Retina (tissue), 1 donor: Measurements from ENCODE around the gene LRRTM3.
A peak's percentile ranks its signal among the peaks of the same experiment; 100 is the strongest.

Experiments used
- DNase-seq: peaks from one replicate; pipeline ENCODE4 v3.0.0-alpha.2; 2016

Gene LRRTM3

GRCh38 chr10:66925896-66926715 lies at the start of gene LRRTM3:
TSS of gene LRRTM3 (plus strand) at chr10:66926036.
- DNase-seq: peak; percentile 80

- no peak for DNase-seq
These were observed 48.5 kb upstream of the LRRTM3 start for GRCh38 chr10:66877361-66877760.

- no peak for DNase-seq
These were observed 45.5 kb upstream of the LRRTM3 start for GRCh38 chr10:66880292-66880691.

- no peak for DNase-seq
These were observed 45.0 kb upstream of the LRRTM3 start for GRCh38 chr10:66880826-66881225.

GRCh38 chr10:66881814-66882213 lies 44.0 kb upstream of the LRRTM3 start:
- DNase-seq: no peak

- DNase-seq: no peak
These were observed 43.6 kb upstream of the LRRTM3 start for GRCh38 chr10:66882271-66882670.

GRCh38 chr10:66886848-66887247 lies 39.0 kb upstream of the LRRTM3 start:
- no peak for DNase-seq

GRCh38 chr10:66888237-66888636 lies 37.6 kb upstream of the LRRTM3 start:
- DNase-seq: no peak

GRCh38 chr10:66892871-66893270 lies 33.0 kb upstream of the LRRTM3 start:
- no peak for DNase-seq

GRCh38 chr10:66910671-66911070 lies 15.2 kb upstream of the LRRTM3 start:
- no peak for DNase-seq

- DNase-seq: no peak
These were observed 9.8 kb upstream of the LRRTM3 start for GRCh38 chr10:66916030-66916429.

- DNase-seq: no peak
These were observed 8.7 kb upstream of the LRRTM3 start for GRCh38 chr10:66917104-66917503.

GRCh38 chr10:66919248-66919647 lies 6.6 kb upstream of the LRRTM3 start:
- no peak for DNase-seq

GRCh38 chr10:66924674-66925345 lies 1.0 kb upstream of the LRRTM3 start:
- no peak for DNase-seq

- no peak for DNase-seq
These were observed 463 bp upstream of the LRRTM3 start for GRCh38 chr10:66925373-66925772.

GRCh38 chr10:66926841-66927240 lies 1.0 kb downstream of the LRRTM3 start:
- DNase-seq: peak; percentile 19

GRCh38 chr10:66927251-66927935 lies 1.6 kb downstream of the LRRTM3 start:
- no peak for DNase-seq

GRCh38 chr10:66927971-66928770 lies 2.3 kb downstream of the LRRTM3 start:
- DNase-seq: peak; percentile 86

- peak; percentile 31 for DNase-seq
These were observed 2.9 kb downstream of the LRRTM3 start for GRCh38 chr10:66928776-66929175.

- DNase-seq: no peak
These were observed 3.5 kb downstream of the LRRTM3 start for GRCh38 chr10:66929375-66929774.

- peak; percentile 35 for DNase-seq
These were observed 5.6 kb downstream of the LRRTM3 start for GRCh38 chr10:66931340-66931948.

- peak; percentile 35 for DNase-seq
These were observed 6.1 kb downstream of the LRRTM3 start for GRCh38 chr10:66931949-66932343.
